Ascending aorta (tissue), 2 donors: ENCODE results near the gene SENP8. TPM values are rescaled to one million over a fixed set of nuclear protein-coding genes. Genes with fewer than 3 reads are reported as not detected.

Experiments
- DNase-seq, 2 donors: peaks; one replicate each; pipeline ENCODE4 v3.0.0-alpha.2; 2019; ENCODE audit warnings: low spot score in 2 of 2
- H3K27ac ChIP-seq, 2 donors: fragments of 200-600 bp; sonication (generic); one replicate each; pipeline ENCODE4 v1.5.1; 2016 to 2017; ENCODE audit warnings: mild to moderate bottlenecking in 1 of 2
- H3K27me3 ChIP-seq: fragments of 200-600 bp; sonication (generic); one replicate; pipeline ENCODE4 v1.5.1; 2017
- H3K36me3 ChIP-seq, 2 donors: fragments of 200-600 bp; sonication (generic); one replicate each; pipeline ENCODE4 v1.5.1; 2016
- H3K4me1 ChIP-seq, 2 donors: fragments of 200-600 bp; sonication (generic); one replicate each; pipeline ENCODE4 v1.5.1; 2016 to 2017; ENCODE audit warnings: mild to moderate bottlenecking in 1 of 2
- H3K4me3 ChIP-seq, 2 donors: fragments of 200-600 bp; sonication (generic); one replicate each; pipeline ENCODE4 v1.5.1; 2016 to 2017; ENCODE audit warnings: mild to moderate bottlenecking in 1 of 2
- H3K9me3 ChIP-seq, 2 donors: fragments of 200-600 bp; sonication (generic); one replicate each; pipeline ENCODE4 v1.5.1; 2016
- CTCF ChIP-seq, 3 experiments: fragments of 200-600 bp in 2 of 3; fragments of 450-650 bp in 1 of 3; sonication (generic) in 2 of 3; IDR thresholded peaks; one replicate each; pipeline ENCODE4 v1.5.1; 2016 to 2019; ENCODE audit warnings: antibody characterized with exemption in 3 of 3, mild to moderate bottlenecking in 1 of 3, moderate library complexity in 1 of 3
- intact Hi-C: fragments of 100-400 bp; cut with DNase I; formaldehyde crosslinking; loops from one replicate; pipeline ENCODE4 v1.15.1; 2023
- total RNA-seq: library from RNA; depleted of rRNA; stranded (reverse); fragments of >200 nt; gene quantifications from one replicate; pipeline ENCODE4 v1.1.0, GENCODE V29; 2016

The SENP8 gene
- total RNA-seq, 1 donor from 2014 or later = 3.5 TPM

GRCh38 chr15:72128359-72128758 is 10.2 kb downstream of the SENP8 start:
- intact Hi-C loops = no loop called here
- Histone ChIP-seq H3K27ac (no peak overlapping the region), H3K27me3 (no peaks in the 10 kb centered on the region), H3K4me3 (no peak overlapping the region), H3K4me1 (no peaks in the 10 kb centered on the region), H3K36me3 (no peaks in the 10 kb centered on the region), H3K9me3 (no peaks in the 10 kb centered on the region)
- DNase-seq = no peak
- no peak for TF ChIP-seq CTCF (IDR thresholded peaks at IDR 0.05)

GRCh38 chr15:72130272-72130671 is 12.1 kb downstream of the SENP8 start:
- H3K27me3 ChIP-seq = no peaks in the 10 kb centered on the region
- intact Hi-C loops = no loop called here
- no peaks in the 10 kb centered on the region for H3K36me3 ChIP-seq
- DNase-seq = no peak
- no peaks in the 10 kb centered on the region for H3K4me1 ChIP-seq
- H3K27ac ChIP-seq = no peak overlapping the region
- no peak for TF ChIP-seq CTCF (IDR thresholded peaks at IDR 0.05)
- H3K4me3 ChIP-seq = no peak overlapping the region
- H3K9me3 ChIP-seq = no peaks in the 10 kb centered on the region

DNA sequence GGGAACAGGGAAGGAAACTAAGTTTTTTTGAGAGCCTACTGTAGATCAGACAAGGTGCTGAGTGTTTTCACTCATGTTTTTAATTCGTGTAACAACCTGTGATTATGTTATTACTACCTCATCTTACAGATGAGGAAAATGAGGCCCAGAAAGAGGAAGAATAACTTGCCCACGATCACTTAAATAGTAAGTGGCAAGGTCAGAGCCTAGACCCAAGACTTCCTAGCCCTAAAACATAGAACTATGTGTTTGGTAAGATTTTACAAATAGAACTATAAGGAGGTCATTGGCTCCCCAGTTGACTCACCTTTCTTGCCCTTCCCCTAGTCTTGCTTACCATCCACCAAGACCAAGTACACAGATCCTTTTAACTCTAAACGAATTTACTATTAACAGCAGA is 13.7 kb downstream of the SENP8 start:
- no peak for TF ChIP-seq CTCF (IDR thresholded peaks at IDR 0.05)
- Histone ChIP-seq H3K4me1 (no peaks in the 10 kb centered on the region), H3K27me3 (no peaks in the 10 kb centered on the region), H3K36me3 (no peaks in the 10 kb centered on the region), H3K4me3 (no peak overlapping the region), H3K9me3 (no peaks in the 10 kb centered on the region), H3K27ac (no peak overlapping the region)
- intact Hi-C loops = no loop called here
- DNase-seq = no peak

- DNase-seq = no peak
- Histone ChIP-seq H3K4me3 (no peak overlapping the region), H3K27me3 (no peaks in the 10 kb centered on the region), H3K9me3 (no peaks in the 10 kb centered on the region), H3K36me3 (no peaks in the 10 kb centered on the region), H3K4me1 (no peaks in the 10 kb centered on the region), H3K27ac (no peak overlapping the region)
- no peak for TF ChIP-seq CTCF (IDR thresholded peaks at IDR 0.05)
- intact Hi-C loops = no loop called here
Measured at GRCh38 chr15:72133211-72133610, 15.0 kb downstream of the SENP8 start.

DNA sequence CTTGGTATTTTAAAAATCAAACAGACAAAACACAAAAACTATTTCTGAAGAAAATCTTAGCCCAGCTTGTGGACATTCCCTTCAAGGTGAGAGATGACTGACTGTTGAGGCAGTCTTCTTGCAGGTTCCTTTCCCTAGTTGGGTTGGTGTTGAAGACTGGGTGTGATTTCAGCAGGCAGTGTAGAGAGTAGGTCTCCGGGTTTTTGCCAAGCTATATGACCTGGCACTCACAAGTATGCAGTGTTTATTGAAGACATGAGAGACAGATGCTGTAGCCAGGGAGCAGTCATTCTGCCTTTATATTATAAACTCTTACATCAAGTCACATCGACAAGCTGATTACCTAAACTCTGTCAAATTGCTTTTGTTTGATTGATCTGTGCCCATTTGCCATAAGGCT is 17.5 kb downstream of the SENP8 start:
- Histone ChIP-seq H3K36me3 (peaks cover 0 to 8% of the 10 kb centered on the region in 2 donors), H3K9me3 (no peaks in the 10 kb centered on the region), H3K27ac (no peak overlapping the region), H3K27me3 (no peaks in the 10 kb centered on the region), H3K4me3 (no peak overlapping the region), H3K4me1 (no peaks in the 10 kb centered on the region)
- intact Hi-C loops = no loop called here
- no peak for DNase-seq
- TF ChIP-seq CTCF (IDR thresholded peaks at IDR 0.05) = no peak
